Stimulated activated CD4-positive, alpha-beta T cell treated with anti-CD3 and anti-CD28 coated beads, Interleukin-4, amount 100 ng/mL, for 48 hours (primary cell): Measurements from ENCODE around the gene RNF150.
A peak's percentile ranks its signal among the peaks of the same experiment; 100 is the strongest.

Experiments used
- DNase-seq, 2 donors: peaks; one replicate each; pipeline ENCODE4 v3.0.0-alpha.2; 2020; ENCODE audit warnings: low read depth in 2 of 2

RNF150 gene

DNA sequence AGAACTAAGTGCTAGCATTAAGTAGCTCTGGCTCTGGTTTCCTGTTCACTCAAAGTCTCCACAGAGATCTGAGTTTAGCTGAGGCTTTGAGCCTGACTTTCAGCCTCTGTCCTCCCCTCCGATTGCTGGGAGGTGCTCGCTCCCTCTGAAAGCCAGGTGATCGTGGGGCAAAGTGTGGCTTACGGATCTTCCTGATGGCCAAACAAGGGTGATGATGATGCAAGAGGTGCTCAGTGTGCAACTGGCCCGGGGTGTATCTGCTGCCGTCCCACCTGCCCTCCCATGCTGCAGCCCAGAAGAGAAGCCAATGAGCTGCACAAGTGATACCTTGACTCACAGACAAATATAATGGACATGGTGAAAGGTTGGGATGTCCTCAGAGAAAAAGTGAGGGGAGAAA is 207.9 kb downstream of the RNF150 start:
- no peak for DNase-seq

DNA sequence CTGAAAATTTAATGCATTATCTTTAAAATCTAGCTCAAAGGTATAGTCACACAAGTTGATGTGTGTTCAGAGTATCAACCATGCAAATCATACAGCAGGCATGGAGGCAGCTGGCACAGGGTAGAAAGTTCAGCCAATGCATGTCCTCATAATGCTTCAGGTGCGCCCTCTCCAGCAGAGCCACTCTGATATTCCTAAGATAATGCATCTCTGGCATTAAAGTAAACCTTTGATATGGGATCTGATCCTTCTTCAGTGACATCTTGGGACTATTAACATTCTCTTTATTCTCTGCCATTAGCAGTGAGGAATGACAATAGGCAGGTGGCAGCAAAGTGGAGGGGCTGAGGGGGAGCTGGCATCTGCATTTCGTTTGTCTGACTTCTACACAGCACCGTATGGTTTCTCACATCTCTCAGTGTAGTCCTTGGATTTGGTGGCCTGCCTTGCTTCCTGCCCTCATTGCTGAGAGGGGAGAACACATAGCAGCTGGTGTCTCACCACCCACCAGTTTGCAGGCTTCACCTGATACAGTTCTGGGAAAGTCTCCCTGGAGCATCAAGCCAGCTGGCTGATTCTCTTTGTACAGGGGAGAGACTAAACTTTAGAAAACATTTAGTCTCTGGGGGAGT is 208.4 kb downstream of the RNF150 start:
- DNase-seq = no peak

GRCh38 chr4:140906993-140907962 is 226.0 kb downstream of the RNF150 start:
- no peak for DNase-seq

DNA sequence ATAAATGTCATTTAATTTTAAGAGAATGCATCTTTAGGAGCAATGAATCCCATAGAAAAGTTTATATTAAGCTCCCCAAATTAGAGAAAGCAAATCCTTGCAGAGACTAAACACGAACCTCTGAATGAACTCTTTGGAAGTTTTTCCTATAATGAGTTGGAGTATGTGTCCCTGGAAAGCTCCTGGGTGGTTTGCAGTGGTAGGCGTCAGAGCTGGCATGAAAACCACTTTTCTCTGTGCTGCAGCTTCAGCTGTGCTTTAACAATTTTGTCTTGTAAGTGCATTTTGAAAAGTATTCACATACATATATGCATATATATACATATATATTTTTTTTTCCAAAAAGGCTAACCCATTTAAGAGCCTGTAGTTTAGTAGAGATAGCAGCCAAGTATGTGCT is 228.4 kb downstream of the RNF150 start:
- DNase-seq = no peak

GRCh38 chr4:140903522-140904475 is 229.5 kb downstream of the RNF150 start:
- no peak for DNase-seq

GRCh38 chr4:140901736-140902336 is 231.4 kb downstream of the RNF150 start:
- DNase-seq = no peak

- no peak for DNase-seq
Measured at GRCh38 chr4:140893939-140894338, 239.3 kb downstream of the RNF150 start.

- DNase-seq = no peak
Measured at GRCh38 chr4:140888054-140888453, 245.2 kb downstream of the RNF150 start.

DNA sequence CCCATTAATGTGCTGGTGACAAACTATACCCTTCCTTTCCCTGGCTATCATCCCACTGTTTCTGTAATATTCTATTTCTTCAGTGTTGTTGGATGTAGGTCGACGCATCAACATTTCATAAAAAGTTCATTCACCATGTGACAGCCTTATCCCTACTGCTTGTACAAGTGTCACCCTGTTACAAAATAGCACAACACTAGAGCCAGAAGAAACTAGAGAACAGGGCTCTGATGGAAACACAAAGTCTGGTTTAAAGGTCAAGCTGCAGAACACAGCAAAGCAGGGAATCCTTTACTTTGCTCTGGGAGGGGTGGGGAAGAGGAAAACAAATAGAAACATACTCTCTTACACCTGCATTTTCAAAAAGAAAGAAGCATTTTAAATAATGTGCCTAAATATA is 245.8 kb downstream of the RNF150 start:
- no peak for DNase-seq

DNA sequence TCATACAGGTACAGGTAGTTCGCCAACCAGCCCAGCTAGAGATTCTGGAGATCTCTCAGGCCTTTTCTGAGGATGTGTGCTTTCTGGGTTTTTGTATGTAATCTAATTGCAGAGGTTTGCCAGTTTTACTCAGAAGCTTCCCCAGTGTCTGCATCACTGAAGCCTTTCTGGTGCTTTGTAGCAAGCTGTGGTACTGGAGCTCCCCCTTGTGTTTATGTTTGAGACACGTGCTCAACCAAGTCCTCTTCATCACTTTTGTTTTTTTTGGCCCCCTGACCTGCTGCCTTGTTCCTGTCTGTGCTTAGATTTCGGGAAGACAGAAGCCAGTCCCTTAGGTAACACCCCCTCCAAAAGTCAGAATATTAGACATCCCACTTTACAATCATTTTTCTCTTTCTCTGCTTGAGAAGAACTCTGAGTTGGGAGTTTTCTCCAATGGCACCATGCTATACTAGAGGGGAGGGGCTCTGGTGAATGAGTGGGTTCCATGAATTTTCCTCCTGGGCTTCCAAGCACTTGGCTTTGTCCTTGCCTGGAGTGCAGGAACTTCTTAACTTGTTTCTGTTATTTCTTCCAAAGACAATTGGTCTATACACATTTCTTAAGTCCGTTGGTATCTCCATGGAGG is 248.7 kb downstream of the RNF150 start:
- peak in 1 of 2 donors; percentile 4 for DNase-seq

DNA sequence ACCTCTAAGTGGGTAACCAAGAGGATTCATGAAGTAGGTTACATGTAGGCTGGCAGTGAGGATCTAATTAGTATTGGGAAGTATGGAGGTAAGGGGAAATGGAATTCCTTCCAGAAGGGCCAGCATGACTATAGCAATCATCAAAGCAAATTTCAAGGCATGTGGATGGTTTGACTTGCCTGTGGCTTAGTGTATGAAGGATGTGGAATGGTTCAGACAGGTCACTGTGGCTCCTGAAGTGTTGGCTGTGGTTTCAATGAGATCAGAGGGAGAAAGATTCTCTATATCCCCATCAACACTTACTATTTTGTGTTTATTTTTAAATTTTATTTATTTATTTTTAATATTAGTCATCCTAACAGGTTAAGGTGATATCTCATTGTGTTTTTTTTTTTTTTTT is 255.5 kb downstream of the RNF150 start:
- DNase-seq = no peak

DNA sequence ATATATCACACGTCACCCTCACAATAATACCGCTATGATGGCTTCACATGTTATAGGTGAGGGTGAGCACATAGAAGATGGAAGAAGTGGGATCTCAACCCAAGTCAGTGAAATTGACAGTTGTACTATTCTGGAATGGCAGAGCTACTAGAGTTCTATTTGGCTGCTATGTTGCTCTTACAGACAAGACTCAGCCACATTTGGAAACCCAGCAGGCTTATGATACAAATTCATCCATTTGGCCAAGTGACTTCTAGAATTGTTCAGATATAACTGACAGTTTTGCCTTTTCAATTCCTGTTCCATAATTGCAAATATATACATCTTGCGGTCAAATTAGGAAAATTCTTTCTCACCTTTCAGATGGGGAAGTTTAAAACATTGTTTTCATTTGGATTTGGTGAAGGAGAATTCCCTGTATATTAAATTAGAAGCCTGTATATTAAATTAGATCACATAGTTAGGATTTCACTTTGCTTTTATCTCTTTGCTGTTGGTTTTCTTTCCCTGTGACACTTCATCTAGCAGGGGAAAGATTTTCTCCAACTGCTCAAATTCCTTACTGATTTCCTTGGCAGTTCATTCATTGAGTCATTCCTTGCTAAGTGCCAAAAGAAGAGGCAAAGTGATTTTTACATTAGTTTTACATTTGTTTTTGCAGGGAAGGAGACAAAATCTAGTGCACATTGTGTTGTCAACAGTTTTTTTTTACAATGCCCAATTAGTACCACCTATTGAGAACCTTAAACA is 256.5 kb downstream of the RNF150 start:
- no peak for DNase-seq

GRCh38 chr4:140875746-140876452 is 257.4 kb downstream of the RNF150 start:
- no peak for DNase-seq

DNA sequence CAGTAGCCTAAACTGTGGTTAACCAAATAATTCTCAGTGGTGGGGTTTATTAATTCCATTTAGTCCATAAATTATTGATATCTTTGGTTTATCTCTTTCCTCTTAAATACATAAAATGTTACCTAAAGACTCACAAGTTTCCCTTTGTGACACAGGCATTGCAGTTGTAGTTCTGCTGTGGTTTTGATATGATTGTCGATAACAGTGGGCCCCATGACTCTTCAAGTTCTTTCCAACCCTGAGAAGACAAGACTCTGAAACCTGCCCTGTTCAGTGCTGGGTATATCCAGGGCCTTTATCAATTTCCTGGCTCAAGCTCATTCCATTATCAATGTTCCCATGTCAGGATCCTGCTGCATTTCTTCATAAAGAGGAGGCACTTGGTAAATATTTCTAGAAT is 259.2 kb downstream of the RNF150 start:
- no peak for DNase-seq

DNA sequence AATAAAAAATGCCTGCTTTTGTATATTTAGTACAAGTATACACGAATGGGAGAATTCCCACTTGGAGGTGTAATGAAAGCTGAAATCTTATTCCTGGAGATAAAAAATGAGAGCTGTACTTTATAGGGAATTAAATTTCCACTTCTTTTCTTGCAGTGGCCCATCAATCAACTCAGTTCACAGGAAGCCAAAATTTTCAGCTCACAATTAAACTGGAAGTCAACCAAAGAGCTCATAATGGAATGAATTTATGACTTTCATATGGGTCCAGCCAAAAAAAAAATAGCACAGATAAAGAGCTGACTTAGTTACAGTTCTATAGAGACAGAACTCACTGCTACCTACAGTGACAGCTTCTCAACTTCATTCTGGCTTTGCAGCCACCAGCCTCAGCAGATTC is 261.9 kb downstream of the RNF150 start:
- DNase-seq = no peak

GRCh38 chr4:140870427-140870826 is 262.8 kb downstream of the RNF150 start:
- DNase-seq = no peak

- DNase-seq = no peak
Measured at GRCh38 chr4:140869446-140869845, 263.8 kb downstream of the RNF150 start.

- DNase-seq = no peak
Measured at GRCh38 chr4:140867356-140867755, 265.9 kb downstream of the RNF150 start.

GRCh38 chr4:140866492-140867005 is 266.7 kb downstream of the RNF150 start:
- no peak for DNase-seq
